ENCODE results near the gene TMEM178B. TPM values are rescaled to one million over a fixed set of nuclear protein-coding genes. Genes with fewer than 3 reads are reported as not detected.
"Not testable (repeated sequence)": the region's sequence is repeated elsewhere in the genome, so short reads cannot be mapped to it uniquely, and the experiment has no call there.

Gene TMEM178B
- total RNA-seq, 2 donors from 2014 or later = 0.92 to 0.95 TPM

DNA sequence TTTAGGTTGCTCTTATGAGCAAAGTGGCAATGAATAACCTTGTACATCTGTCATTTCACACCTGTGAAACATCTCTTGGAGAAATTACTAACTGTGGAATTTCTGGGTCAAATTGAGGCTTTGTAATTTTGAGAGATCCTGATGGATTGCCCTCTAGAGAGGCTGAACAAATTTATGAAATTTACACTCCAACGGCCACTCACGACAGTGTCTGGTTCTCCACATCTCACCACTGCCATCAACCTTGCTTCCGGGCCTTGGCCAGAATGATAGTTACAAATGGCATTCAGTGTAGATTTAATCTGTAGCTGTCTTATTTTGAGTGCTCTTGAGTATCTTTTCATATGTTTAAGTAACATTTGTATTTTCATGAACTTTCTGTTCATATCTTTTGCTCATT lies 117.4 kb downstream of the TMEM178B start:
- H3K4me1 ChIP-seq (ENCODE audit: control insufficient read depth in 1 of 2, low read depth in 2 of 2) = no peaks in the 10 kb centered on the region
- no peak overlapping the region for H3K27ac ChIP-seq
- H3K27me3 ChIP-seq (replicated peaks; ENCODE audit: insufficient read depth) = no peaks in the 10 kb centered on the region
- no peak overlapping the region for H3K4me3 ChIP-seq
- ATAC-seq (ENCODE audit: insufficient number of reproducible peaks, low FRiP score, low read depth) (no peak), DNase-seq (ENCODE audit: low spot score) (no peak)
- H3K9me3 ChIP-seq = no peaks in the 10 kb centered on the region
- TF ChIP-seq CTCF (IDR thresholded peaks at IDR 0.05) = no peak
- H3K36me3 ChIP-seq = no peaks in the 10 kb centered on the region

- no peaks in the 10 kb centered on the region for H3K4me1 ChIP-seq (ENCODE audit: control insufficient read depth in 1 of 2, low read depth in 2 of 2)
- DNase-seq (ENCODE audit: low spot score) = no peak
Observed at GRCh38 chr7:141193066-141193465, 119.2 kb downstream of the TMEM178B start.

GRCh38 chr7:141195722-141196121 lies 121.9 kb downstream of the TMEM178B start:
- H3K36me3 ChIP-seq; H3K27ac ChIP-seq; DNase-seq (ENCODE audit: low spot score); H3K27me3 ChIP-seq (replicated peaks; ENCODE audit: insufficient read depth); H3K9me3 ChIP-seq; H3K4me3 ChIP-seq; H3K4me1 ChIP-seq (ENCODE audit: control insufficient read depth in 1 of 2, low read depth in 2 of 2); ATAC-seq (ENCODE audit: insufficient number of reproducible peaks, low FRiP score, low read depth): not testable (repeated sequence)

More at GRCh38 chr7:141193066-141193465, 119.2 kb downstream of the TMEM178B start:
- ATAC-seq (ENCODE audit: insufficient number of reproducible peaks, low FRiP score, low read depth) = no peak
- H3K4me3 ChIP-seq = no peak overlapping the region
- no peak for TF ChIP-seq CTCF (IDR thresholded peaks at IDR 0.05)
- H3K27ac ChIP-seq = no peak overlapping the region
- H3K27me3 ChIP-seq (replicated peaks; ENCODE audit: insufficient read depth) = no peaks in the 10 kb centered on the region
- H3K9me3 ChIP-seq = no peaks in the 10 kb centered on the region
- no peaks in the 10 kb centered on the region for H3K36me3 ChIP-seq

GRCh38 chr7:141198194-141198958 lies 124.5 kb downstream of the TMEM178B start:
- Histone ChIP-seq H3K4me1 (ENCODE audit: control insufficient read depth in 1 of 2, low read depth in 2 of 2) (no peaks in the 10 kb centered on the region), H3K9me3 (no peaks in the 10 kb centered on the region), H3K27ac (no peak overlapping the region), H3K4me3 (no peak overlapping the region), H3K36me3 (no peaks in the 10 kb centered on the region), H3K27me3 (replicated peaks; ENCODE audit: insufficient read depth) (no peaks in the 10 kb centered on the region)
- ATAC-seq (ENCODE audit: insufficient number of reproducible peaks, low FRiP score, low read depth) (no peak), DNase-seq (ENCODE audit: low spot score) (no peak)
- no peak for TF ChIP-seq CTCF (IDR thresholded peaks at IDR 0.05)

DNA sequence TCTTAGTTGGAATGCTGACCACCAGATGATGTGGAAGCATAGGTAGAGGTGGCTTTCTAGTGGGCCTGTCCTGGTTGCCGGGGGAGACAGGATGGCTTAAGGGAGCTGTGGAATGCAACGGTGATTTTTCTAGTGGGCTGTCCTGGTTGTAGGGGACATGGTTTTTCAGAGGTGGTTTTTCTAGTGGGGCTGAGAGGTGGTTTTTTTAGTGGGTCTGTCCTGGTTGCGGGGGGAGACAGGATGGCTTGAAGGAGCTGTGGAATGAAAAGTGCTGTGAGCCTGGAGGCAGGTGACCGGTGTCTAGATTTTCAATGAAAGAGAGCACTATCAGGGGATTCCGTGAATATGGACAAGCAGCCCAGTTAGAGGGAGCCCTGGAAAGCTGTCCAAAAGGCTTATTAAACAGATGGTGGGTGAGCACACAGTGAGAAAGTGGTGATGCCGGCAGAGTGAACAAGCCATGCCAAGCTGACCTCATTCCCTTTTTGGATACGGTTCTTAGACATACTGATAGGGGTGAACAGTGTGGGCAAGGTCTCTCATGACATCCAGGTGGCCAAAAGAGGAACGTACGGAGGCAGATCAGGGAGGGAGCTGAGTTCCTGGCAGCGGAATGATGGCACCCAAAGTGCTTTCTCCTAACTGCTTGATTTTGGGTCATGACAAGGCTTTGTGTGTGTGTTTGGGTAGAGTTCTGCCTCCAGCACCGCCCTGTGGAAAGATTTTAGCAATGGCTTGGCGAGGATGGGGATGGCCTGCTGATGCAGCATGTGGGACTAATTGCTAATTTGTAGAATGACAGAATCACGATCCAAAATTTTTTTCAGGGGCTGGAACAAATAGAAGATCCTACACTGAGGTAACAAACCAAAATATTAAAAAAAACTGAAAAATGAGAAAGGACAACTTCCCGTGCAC lies 126.6 kb downstream of the TMEM178B start:
- no peaks in the 10 kb centered on the region for H3K27me3 ChIP-seq (replicated peaks; ENCODE audit: insufficient read depth)
- H3K4me1 ChIP-seq (ENCODE audit: control insufficient read depth in 1 of 2, low read depth in 2 of 2) = no peaks in the 10 kb centered on the region
- no peak overlapping the region for H3K27ac ChIP-seq
- no peak overlapping the region for H3K4me3 ChIP-seq
- ATAC-seq (ENCODE audit: insufficient number of reproducible peaks, low FRiP score, low read depth) (no peak), DNase-seq (ENCODE audit: low spot score) (no peak)
- H3K36me3 ChIP-seq = no peaks in the 10 kb centered on the region
- no peaks in the 10 kb centered on the region for H3K9me3 ChIP-seq
- TF ChIP-seq CTCF (IDR thresholded peaks at IDR 0.05) = no peak
